ENCODE measurements around the gene RBM38.

The RBM38 gene

GRCh38 chr20:57443349-57444265 is 52.4 kb downstream of the RBM38 start:
- Mint-ChIP-seq H3K4me1 (peaks cover 7% of the 10 kb centered on the region), H3K36me3 (ENCODE audit: insufficient read depth) (no peaks in the 10 kb centered on the region), H3K4me3 (no peak overlapping the region), H3K27me3 (no peaks in the 10 kb centered on the region), H3K9me3 (no peaks in the 10 kb centered on the region), H3K27ac (ENCODE audit: low read depth) (no peak overlapping the region)
- ATAC-seq (replicated peaks; ENCODE audit: extremely low read depth, poor library complexity, severe bottlenecking) (no peak), DNase-seq (ENCODE audit: low spot score in 2 of 2) (no peak)

GRCh38 chr20:57444394-57445048 is 53.3 kb downstream of the RBM38 start:
- Mint-ChIP-seq H3K4me3 (no peak overlapping the region), H3K36me3 (ENCODE audit: insufficient read depth) (no peaks in the 10 kb centered on the region), H3K27ac (ENCODE audit: low read depth) (no peak overlapping the region), H3K4me1 (peaks cover 14% of the 10 kb centered on the region), H3K9me3 (no peaks in the 10 kb centered on the region), H3K27me3 (no peaks in the 10 kb centered on the region)
- ATAC-seq (replicated peaks; ENCODE audit: extremely low read depth, poor library complexity, severe bottlenecking) (no peak), DNase-seq (ENCODE audit: low spot score in 2 of 2) (no peak)

GRCh38 chr20:57445298-57445697 is 54.1 kb downstream of the RBM38 start:
- Mint-ChIP-seq H3K36me3 (ENCODE audit: insufficient read depth) (no peaks in the 10 kb centered on the region), H3K4me1 (peaks cover 17% of the 10 kb centered on the region), H3K27me3 (no peaks in the 10 kb centered on the region), H3K9me3 (no peaks in the 10 kb centered on the region), H3K4me3 (no peak overlapping the region), H3K27ac (ENCODE audit: low read depth) (no peak overlapping the region)
- no peak for ATAC-seq (replicated peaks; ENCODE audit: extremely low read depth, poor library complexity, severe bottlenecking)
- no peak for DNase-seq (ENCODE audit: low spot score in 2 of 2)

GRCh38 chr20:57445774-57446173 is 54.6 kb downstream of the RBM38 start:
- peaks cover 20% of the 10 kb centered on the region for H3K4me1 Mint-ChIP-seq
- no peaks in the 10 kb centered on the region for H3K36me3 Mint-ChIP-seq (ENCODE audit: insufficient read depth)
- no peak overlapping the region for H3K27ac Mint-ChIP-seq (ENCODE audit: low read depth)
- no peaks in the 10 kb centered on the region for H3K9me3 Mint-ChIP-seq
- no peak for ATAC-seq (replicated peaks; ENCODE audit: extremely low read depth, poor library complexity, severe bottlenecking)
- no peak overlapping the region for H3K4me3 Mint-ChIP-seq
- DNase-seq (ENCODE audit: low spot score in 2 of 2): no peak
- no peaks in the 10 kb centered on the region for H3K27me3 Mint-ChIP-seq

GRCh38 chr20:57448764-57449354 is 57.7 kb downstream of the RBM38 start:
- H3K4me1 Mint-ChIP-seq: peaks cover 39% of the 10 kb centered on the region
- H3K9me3 Mint-ChIP-seq: no peaks in the 10 kb centered on the region
- H3K36me3 Mint-ChIP-seq (ENCODE audit: insufficient read depth): no peaks in the 10 kb centered on the region
- H3K27ac Mint-ChIP-seq (ENCODE audit: low read depth): peak overlapping the region; percentile 26
- H3K4me3 Mint-ChIP-seq: no peak overlapping the region
- no peaks in the 10 kb centered on the region for H3K27me3 Mint-ChIP-seq
- no peak for DNase-seq (ENCODE audit: low spot score in 2 of 2)
- ATAC-seq (replicated peaks; ENCODE audit: extremely low read depth, poor library complexity, severe bottlenecking): no peak

- no peak for DNase-seq (ENCODE audit: low spot score in 2 of 2)
- H3K4me3 Mint-ChIP-seq: no peak overlapping the region
- ATAC-seq (replicated peaks; ENCODE audit: extremely low read depth, poor library complexity, severe bottlenecking): no peak
- peaks cover 39% of the 10 kb centered on the region for H3K4me1 Mint-ChIP-seq
- H3K27me3 Mint-ChIP-seq: no peaks in the 10 kb centered on the region
- H3K9me3 Mint-ChIP-seq: no peaks in the 10 kb centered on the region
- H3K36me3 Mint-ChIP-seq (ENCODE audit: insufficient read depth): no peaks in the 10 kb centered on the region
- H3K27ac Mint-ChIP-seq (ENCODE audit: low read depth): peak overlapping the region; percentile 26
These were observed 58.5 kb downstream of the RBM38 start for GRCh38 chr20:57449398-57450354.

GRCh38 chr20:57450419-57450818 is 59.2 kb downstream of the RBM38 start:
- Mint-ChIP-seq H3K27me3 (no peaks in the 10 kb centered on the region), H3K36me3 (ENCODE audit: insufficient read depth) (no peaks in the 10 kb centered on the region), H3K27ac (ENCODE audit: low read depth) (no peak overlapping the region), H3K4me3 (peak overlapping the region; percentile 58), H3K4me1 (peaks cover 39% of the 10 kb centered on the region), H3K9me3 (no peaks in the 10 kb centered on the region)
- ATAC-seq (replicated peaks; ENCODE audit: extremely low read depth, poor library complexity, severe bottlenecking) (peak; percentile 60), DNase-seq (ENCODE audit: low spot score in 2 of 2) (no peak)

GRCh38 chr20:57450931-57451330 is 59.7 kb downstream of the RBM38 start:
- DNase-seq (ENCODE audit: low spot score in 2 of 2) (no peak), ATAC-seq (replicated peaks; ENCODE audit: extremely low read depth, poor library complexity, severe bottlenecking) (no peak)
- Mint-ChIP-seq H3K36me3 (ENCODE audit: insufficient read depth) (no peaks in the 10 kb centered on the region), H3K4me1 (peaks cover 39% of the 10 kb centered on the region), H3K27ac (ENCODE audit: low read depth) (no peak overlapping the region), H3K27me3 (no peaks in the 10 kb centered on the region), H3K9me3 (no peaks in the 10 kb centered on the region), H3K4me3 (peak overlapping the region; percentile 58)

- no peak overlapping the region for H3K27ac Mint-ChIP-seq (ENCODE audit: low read depth)
- peaks cover 42% of the 10 kb centered on the region for H3K4me1 Mint-ChIP-seq
- no peaks in the 10 kb centered on the region for H3K9me3 Mint-ChIP-seq
- H3K36me3 Mint-ChIP-seq (ENCODE audit: insufficient read depth): no peaks in the 10 kb centered on the region
- peak overlapping the region; percentile 30 for H3K4me3 Mint-ChIP-seq
- H3K27me3 Mint-ChIP-seq: no peaks in the 10 kb centered on the region
- DNase-seq (ENCODE audit: low spot score in 2 of 2) (no peak), ATAC-seq (replicated peaks; ENCODE audit: extremely low read depth, poor library complexity, severe bottlenecking) (no peak)
These were observed 60.2 kb downstream of the RBM38 start for GRCh38 chr20:57451431-57451794.

GRCh38 chr20:57451795-57452661 is 60.8 kb downstream of the RBM38 start:
- no peak for DNase-seq (ENCODE audit: low spot score in 2 of 2)
- no peaks in the 10 kb centered on the region for H3K36me3 Mint-ChIP-seq (ENCODE audit: insufficient read depth)
- no peak overlapping the region for H3K4me3 Mint-ChIP-seq
- no peaks in the 10 kb centered on the region for H3K27me3 Mint-ChIP-seq
- ATAC-seq (replicated peaks; ENCODE audit: extremely low read depth, poor library complexity, severe bottlenecking): peak; percentile 40
- H3K4me1 Mint-ChIP-seq: peaks cover 44% of the 10 kb centered on the region
- no peaks in the 10 kb centered on the region for H3K9me3 Mint-ChIP-seq
- no peak overlapping the region for H3K27ac Mint-ChIP-seq (ENCODE audit: low read depth)

- Mint-ChIP-seq H3K27me3 (no peaks in the 10 kb centered on the region), H3K36me3 (ENCODE audit: insufficient read depth) (no peaks in the 10 kb centered on the region), H3K27ac (ENCODE audit: low read depth) (no peak overlapping the region), H3K9me3 (no peaks in the 10 kb centered on the region), H3K4me1 (peaks cover 28% of the 10 kb centered on the region), H3K4me3 (no peak overlapping the region)
- ATAC-seq (replicated peaks; ENCODE audit: extremely low read depth, poor library complexity, severe bottlenecking): no peak
- DNase-seq (ENCODE audit: low spot score in 2 of 2): no peak
These were observed 64.2 kb downstream of the RBM38 start for GRCh38 chr20:57455386-57455785.

Measured in central memory CD8-positive, alpha-beta T cell (primary cell).